Keratinocyte (primary cell): ENCODE results near the gene LRBA. TPM values are rescaled to one million over a fixed set of nuclear protein-coding genes. Genes with fewer than 3 reads are reported as not detected.

Experiments
- DNase-seq: peaks from one replicate; pipeline ENCODE4 v3.0.0-alpha.2; 2011; ENCODE audit warnings: low read depth, missing footprints, low spot score
- FAIRE-seq: peaks from 2 replicates; lab custom pipeline; 2011; peaks lifted over from hg19 to GRCh38; lab: Jason Lieb, UNC
- H2AFZ ChIP-seq: 2 replicates; pipeline ENCODE4 v1.6.0; 2012; ENCODE audit warnings: low read length, control low read depth, inconsistent platforms; ENCODE audit not compliant: control insufficient read depth
- H3K27ac ChIP-seq: 2 replicates; pipeline ENCODE4 v1.5.1; 2011; ENCODE audit warnings: low read length; ENCODE audit not compliant: control insufficient read depth, insufficient read depth
- H3K27me3 ChIP-seq: 3 replicates; pipeline ENCODE4 v1.6.0; 2011; ENCODE audit warnings: low read length; ENCODE audit not compliant: control insufficient read depth, insufficient read depth; ENCODE audit errors: extremely low read depth
- H3K36me3 ChIP-seq, 2 experiments: 2 replicates in 1 of 2; 3 replicates in 1 of 2; pipeline ENCODE4 v1.5.1; 2011; ENCODE audit warnings: low read length in 2 of 2, mild to moderate bottlenecking in 1 of 2; ENCODE audit not compliant: control insufficient read depth in 2 of 2, insufficient read depth in 2 of 2; ENCODE audit errors: extremely low read depth in 1 of 2
- H3K4me1 ChIP-seq: 3 replicates; pipeline ENCODE4 v1.5.1; 2011; ENCODE audit warnings: low read length; ENCODE audit not compliant: control insufficient read depth, insufficient read depth; ENCODE audit errors: extremely low read depth
- H3K4me2 ChIP-seq: 3 replicates; pipeline ENCODE4 v1.6.0; 2011; ENCODE audit warnings: low read depth, low read length; ENCODE audit not compliant: control insufficient read depth, insufficient read depth; ENCODE audit errors: extremely low read depth
- H3K4me3 ChIP-seq, 3 experiments: fragments of 200-600 bp in 1 of 3; sonication (generic) in 1 of 3; 2 replicates in 2 of 3; 3 replicates in 1 of 3; pipeline ENCODE4 v1.5.1; 2011 to 2016; ENCODE audit warnings: low read length in 3 of 3, mild to moderate bottlenecking in 3 of 3, control low read depth in 2 of 3, inconsistent platforms in 1 of 3, low read depth in 1 of 3, mixed read lengths in 1 of 3, mixed run types in 1 of 3, moderate library complexity in 1 of 3; ENCODE audit not compliant: control insufficient read depth in 2 of 3, insufficient read depth in 2 of 3; ENCODE audit errors: extremely low read depth in 1 of 3
- H3K79me2 ChIP-seq: 2 replicates; pipeline ENCODE4 v1.6.0; 2012; ENCODE audit warnings: low read length; ENCODE audit not compliant: control insufficient read depth, insufficient read depth
- H3K9ac ChIP-seq: 3 replicates; pipeline ENCODE4 v1.6.0; 2011; ENCODE audit warnings: low read length; ENCODE audit not compliant: control insufficient read depth, insufficient read depth; ENCODE audit errors: extremely low read depth
- H3K9me1 ChIP-seq: 3 replicates; pipeline ENCODE4 v1.6.0; 2011; ENCODE audit warnings: low read length; ENCODE audit not compliant: control insufficient read depth, insufficient read depth; ENCODE audit errors: extremely low read depth
- H3K9me3 ChIP-seq: 2 replicates; pipeline ENCODE4 v1.5.1; 2012; ENCODE audit warnings: low read depth, low read length; ENCODE audit not compliant: control insufficient read depth
- H4K20me1 ChIP-seq: 3 replicates; pipeline ENCODE4 v1.6.0; 2011; ENCODE audit warnings: low read length; ENCODE audit not compliant: control insufficient read depth, insufficient read depth; ENCODE audit errors: extremely low read depth
- EZH2 ChIP-seq: IDR thresholded peaks from one replicate; pipeline ENCODE4 v1.6.1; 2012; ENCODE audit warnings: inconsistent platforms, mild to moderate bottlenecking, low read length, moderate library complexity
- dilution Hi-C: fragments of 300-500 bp; cut with MboI; formaldehyde crosslinking; loops from one replicate; pipeline ENCODE4 v1.7.0; 2020; ENCODE audit warnings: low sequenced_read_pairs; ENCODE audit not compliant: extremely low pct_ligation_motif_present
- polyA plus RNA-seq, 5 experiments: library from polyadenylated mRNA; depleted of rRNA in 3 of 5; stranded (reverse) in 3 of 5; stranded (forward) in 1 of 5; unstranded in 1 of 5; fragments of >200 nt; gene quantifications; 1 replicate in 1 of 5; 2 replicates in 3 of 5; 3 replicates in 1 of 5; pipeline versions ENCODE4 v1.2.1 to v1.2.3, GENCODE V29; 2011 to 2012; ENCODE audit warnings: missing spikeins in 2 of 5, low read depth in 1 of 5, low replicate concordance in 1 of 5
- TF ChIP-seq, protein P1 (sequence below), 3 experiments: IDR thresholded peaks in 1 of 3; conservative IDR thresholded peaks in 1 of 3; optimal IDR thresholded peaks in 1 of 3; 2 replicates in 2 of 3; 3 replicates in 1 of 3; pipeline versions ENCODE3 to v1.5.1; 2011; ENCODE audit warnings: low read length in 3 of 3, mild to moderate bottlenecking in 3 of 3, moderate library complexity in 2 of 3, control low read depth in 1 of 3, inconsistent platforms in 1 of 3; ENCODE audit not compliant: insufficient read depth in 2 of 3; ENCODE audit errors: extremely low read depth in 1 of 3

The LRBA gene
- polyA plus RNA-seq, 1 donor (not counting 4 experiments of a cell fraction or from before 2014, with no cell fraction given), result 35.6 TPM

DNA sequence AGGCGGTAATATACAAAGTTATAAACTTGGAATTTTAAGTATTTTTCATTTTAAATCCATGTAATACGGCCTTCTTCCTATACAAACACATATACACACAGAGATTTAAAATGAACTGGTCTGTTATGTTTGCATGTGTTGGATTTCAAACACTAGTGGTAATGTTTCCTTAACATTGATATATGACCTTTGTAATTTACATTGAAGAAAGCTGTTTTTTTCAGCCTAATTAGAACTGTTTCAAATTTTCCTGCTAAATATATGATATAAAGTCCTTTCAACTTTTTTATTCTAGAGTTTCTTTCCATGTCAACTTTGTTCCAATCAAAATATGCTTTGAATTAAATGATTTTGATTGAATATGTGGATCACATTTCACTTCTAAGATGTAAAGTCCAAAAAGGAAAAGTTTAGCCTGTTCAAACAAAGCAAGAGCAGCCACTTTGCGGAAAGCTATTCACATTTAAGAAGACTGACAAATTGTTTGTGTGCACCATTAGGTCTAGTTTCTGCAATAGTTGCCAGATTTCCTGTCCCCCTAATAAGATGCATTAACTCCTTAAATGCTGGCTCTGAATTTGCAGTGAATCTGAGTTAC, 659.1 kb downstream of the LRBA start:
- no peak for DNase-seq
- no peak for FAIRE-seq
- dilution Hi-C loops, result no loop called here

DNA sequence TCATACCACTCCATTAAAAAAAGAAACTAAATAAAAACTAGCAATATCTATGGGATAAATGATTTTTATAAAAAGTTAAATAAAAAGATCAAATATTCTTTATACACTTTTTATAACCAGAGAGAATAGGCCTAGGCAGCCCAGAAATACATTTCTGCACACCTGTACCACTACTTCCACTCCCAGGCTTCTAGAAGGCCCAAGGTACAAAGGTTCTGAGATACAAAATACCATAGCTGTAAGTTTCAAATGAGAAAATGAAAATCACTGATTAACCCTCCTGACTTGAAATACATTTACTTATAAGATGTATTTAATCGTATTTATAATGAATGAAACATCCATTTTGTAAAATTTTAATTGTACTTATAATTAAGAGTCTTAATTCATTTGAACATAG, 659.7 kb downstream of the LRBA start:
- H3K4me1 ChIP-seq, result no peaks in the 10 kb centered on the region
- no peaks in the 10 kb centered on the region for H3K9me1 ChIP-seq
- no peak for TF ChIP-seq EZH2
- TF ChIP-seq, protein P1, sequence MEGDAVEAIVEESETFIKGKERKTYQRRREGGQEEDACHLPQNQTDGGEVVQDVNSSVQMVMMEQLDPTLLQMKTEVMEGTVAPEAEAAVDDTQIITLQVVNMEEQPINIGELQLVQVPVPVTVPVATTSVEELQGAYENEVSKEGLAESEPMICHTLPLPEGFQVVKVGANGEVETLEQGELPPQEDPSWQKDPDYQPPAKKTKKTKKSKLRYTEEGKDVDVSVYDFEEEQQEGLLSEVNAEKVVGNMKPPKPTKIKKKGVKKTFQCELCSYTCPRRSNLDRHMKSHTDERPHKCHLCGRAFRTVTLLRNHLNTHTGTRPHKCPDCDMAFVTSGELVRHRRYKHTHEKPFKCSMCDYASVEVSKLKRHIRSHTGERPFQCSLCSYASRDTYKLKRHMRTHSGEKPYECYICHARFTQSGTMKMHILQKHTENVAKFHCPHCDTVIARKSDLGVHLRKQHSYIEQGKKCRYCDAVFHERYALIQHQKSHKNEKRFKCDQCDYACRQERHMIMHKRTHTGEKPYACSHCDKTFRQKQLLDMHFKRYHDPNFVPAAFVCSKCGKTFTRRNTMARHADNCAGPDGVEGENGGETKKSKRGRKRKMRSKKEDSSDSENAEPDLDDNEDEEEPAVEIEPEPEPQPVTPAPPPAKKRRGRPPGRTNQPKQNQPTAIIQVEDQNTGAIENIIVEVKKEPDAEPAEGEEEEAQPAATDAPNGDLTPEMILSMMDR (optimal IDR thresholded peaks at IDR 0.05 in 1 of 3, IDR thresholded peaks at IDR 0.05 in 1 of 3, conservative IDR thresholded peaks at IDR 0.05 in 1 of 3; ENCODE audit: extremely low read depth in 1 of 3, insufficient read depth in 2 of 3, low read length in 3 of 3), result no peak
- DNase-seq, result no peak
- dilution Hi-C loops, result no loop called here
- no peak overlapping the region for H3K4me2 ChIP-seq
- H3K79me2 ChIP-seq, result no peaks in the 10 kb centered on the region
- no peaks in the 10 kb centered on the region for H3K36me3 ChIP-seq
- no peak overlapping the region for H2AFZ ChIP-seq
- H3K27me3 ChIP-seq, result no peaks in the 10 kb centered on the region
- no peak for FAIRE-seq
- no peaks in the 10 kb centered on the region for H3K9me3 ChIP-seq
- H4K20me1 ChIP-seq, result no peaks in the 10 kb centered on the region
- H3K4me3 ChIP-seq, result no peak overlapping the region
- H3K27ac ChIP-seq, result no peak overlapping the region
- no peak overlapping the region for H3K9ac ChIP-seq

More for the DNA sequence above, 659.1 kb downstream of the LRBA start:
- Histone ChIP-seq H3K36me3 (no peaks in the 10 kb centered on the region), H3K79me2 (no peaks in the 10 kb centered on the region), H3K9me3 (no peaks in the 10 kb centered on the region), H3K4me1 (no peaks in the 10 kb centered on the region), H3K9me1 (no peaks in the 10 kb centered on the region), H3K4me3 (no peak overlapping the region), H3K27me3 (no peaks in the 10 kb centered on the region), H2AFZ (no peak overlapping the region), H4K20me1 (no peaks in the 10 kb centered on the region), H3K9ac (no peak overlapping the region), H3K4me2 (no peak overlapping the region), H3K27ac (no peak overlapping the region)
- no peak for TF ChIP-seq EZH2
- TF ChIP-seq, protein P1 (optimal IDR thresholded peaks at IDR 0.05 in 1 of 3, IDR thresholded peaks at IDR 0.05 in 1 of 3, conservative IDR thresholded peaks at IDR 0.05 in 1 of 3; ENCODE audit: extremely low read depth in 1 of 3, insufficient read depth in 2 of 3, low read length in 3 of 3), result no peak
